VCaP (cell line): ENCODE measurements around the gene ROBO1.

Experiments
- H3K27ac ChIP-seq: fragments of 450-650 bp; 2 replicates; pipeline ENCODE4 v1.5.1; 2017
- TF ChIP-seq, protein P1 (sequence below): fragments of 450-650 bp; conservative IDR thresholded peaks from 2 replicates; pipeline ENCODE4 v1.5.1; 2017; ENCODE audit warnings: mild to moderate bottlenecking, moderate library complexity

The ROBO1 gene

GRCh38 chr3:79558943-79559342 lies 208.9 kb downstream of the ROBO1 start:
- TF ChIP-seq, protein P1, sequence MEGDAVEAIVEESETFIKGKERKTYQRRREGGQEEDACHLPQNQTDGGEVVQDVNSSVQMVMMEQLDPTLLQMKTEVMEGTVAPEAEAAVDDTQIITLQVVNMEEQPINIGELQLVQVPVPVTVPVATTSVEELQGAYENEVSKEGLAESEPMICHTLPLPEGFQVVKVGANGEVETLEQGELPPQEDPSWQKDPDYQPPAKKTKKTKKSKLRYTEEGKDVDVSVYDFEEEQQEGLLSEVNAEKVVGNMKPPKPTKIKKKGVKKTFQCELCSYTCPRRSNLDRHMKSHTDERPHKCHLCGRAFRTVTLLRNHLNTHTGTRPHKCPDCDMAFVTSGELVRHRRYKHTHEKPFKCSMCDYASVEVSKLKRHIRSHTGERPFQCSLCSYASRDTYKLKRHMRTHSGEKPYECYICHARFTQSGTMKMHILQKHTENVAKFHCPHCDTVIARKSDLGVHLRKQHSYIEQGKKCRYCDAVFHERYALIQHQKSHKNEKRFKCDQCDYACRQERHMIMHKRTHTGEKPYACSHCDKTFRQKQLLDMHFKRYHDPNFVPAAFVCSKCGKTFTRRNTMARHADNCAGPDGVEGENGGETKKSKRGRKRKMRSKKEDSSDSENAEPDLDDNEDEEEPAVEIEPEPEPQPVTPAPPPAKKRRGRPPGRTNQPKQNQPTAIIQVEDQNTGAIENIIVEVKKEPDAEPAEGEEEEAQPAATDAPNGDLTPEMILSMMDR, result no peak
- H3K27ac ChIP-seq, result no peak overlapping the region

DNA sequence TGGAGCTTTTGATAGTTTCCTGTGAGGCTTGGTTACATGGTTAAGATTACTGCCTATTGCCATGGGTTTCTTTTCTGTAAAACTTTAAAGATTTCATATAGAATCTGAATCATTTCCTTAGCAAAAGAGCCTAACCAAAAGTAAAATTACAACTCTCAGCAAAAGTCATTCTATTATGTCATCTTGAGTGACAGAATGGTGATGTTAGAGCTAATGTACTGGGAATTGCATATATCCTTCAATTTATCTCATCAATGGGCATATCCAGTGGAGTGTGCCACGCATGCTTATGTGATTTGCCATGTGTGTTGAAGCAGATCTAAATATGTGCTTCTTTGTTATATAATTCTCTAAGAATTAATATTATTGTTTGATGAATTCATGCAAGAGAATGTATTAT lies 212.1 kb downstream of the ROBO1 start:
- TF ChIP-seq, protein P1, result no peak
- H3K27ac ChIP-seq, result no peak overlapping the region

- TF ChIP-seq, protein P1, result peak; percentile 50; the same call in 1 of the 2 replicates
Measured at GRCh38 chr3:79551997-79552396, 215.8 kb downstream of the ROBO1 start.

GRCh38 chr3:79551321-79551892 lies 216.4 kb downstream of the ROBO1 start:
- no peak overlapping the region for H3K27ac ChIP-seq
- TF ChIP-seq, protein P1, result no peak

More at GRCh38 chr3:79551997-79552396, 215.8 kb downstream of the ROBO1 start:
- no peak overlapping the region for H3K27ac ChIP-seq

DNA sequence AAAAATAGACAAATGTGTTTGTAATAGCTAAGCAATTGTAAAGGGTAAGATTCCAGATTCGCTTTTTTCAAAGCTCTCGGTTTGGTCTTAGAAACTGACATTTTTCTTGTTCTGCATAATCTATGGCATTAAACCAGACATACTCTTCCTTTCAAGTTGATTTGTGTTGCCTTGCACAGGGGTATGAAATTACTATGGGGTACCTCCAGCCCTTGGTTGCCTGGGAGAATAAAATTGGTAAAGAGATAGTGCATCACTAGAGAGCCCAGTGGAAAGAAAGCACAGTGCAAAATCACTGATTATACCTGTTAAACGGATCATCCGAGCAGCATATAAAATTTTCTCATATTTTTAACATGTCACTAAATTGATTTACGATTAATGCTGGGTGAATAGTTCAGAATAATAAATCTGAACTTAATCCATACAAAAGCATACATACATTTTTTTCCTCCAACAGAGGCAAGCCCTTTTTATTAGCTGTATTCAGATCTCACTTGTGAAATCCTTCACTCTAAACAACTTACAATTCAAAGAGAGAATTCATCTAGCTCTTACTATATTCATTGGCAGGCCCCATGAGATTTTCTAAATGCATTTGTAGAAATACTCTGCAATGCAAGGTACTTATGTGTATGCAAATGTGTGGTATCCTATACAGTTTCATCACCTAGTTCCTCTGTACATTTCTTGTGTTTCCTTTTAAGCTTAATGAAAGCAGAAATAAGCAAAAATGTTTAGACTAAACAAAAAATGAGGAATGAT lies 224.4 kb downstream of the ROBO1 start:
- TF ChIP-seq, protein P1, result no peak
- no peak overlapping the region for H3K27ac ChIP-seq

DNA sequence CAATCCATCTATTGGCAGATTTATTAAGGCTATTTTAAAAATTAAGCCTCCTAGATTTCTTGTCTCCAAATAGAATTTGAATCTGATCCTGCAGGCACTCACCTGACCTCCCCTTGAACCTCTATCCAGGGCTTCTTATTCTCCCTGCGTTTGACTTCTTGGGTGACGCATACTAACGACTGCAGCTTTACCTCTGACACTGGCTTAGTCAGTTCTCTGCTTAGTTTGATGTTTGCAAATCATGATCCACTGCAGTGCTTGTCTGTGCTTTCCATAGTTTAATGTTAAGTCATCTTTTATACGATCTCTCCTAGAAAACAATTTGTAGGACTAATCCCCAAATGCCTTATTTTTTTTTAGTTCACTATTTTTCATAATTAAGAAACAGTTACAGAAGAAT lies 233.1 kb downstream of the ROBO1 start:
- H3K27ac ChIP-seq, result no peak overlapping the region
- TF ChIP-seq, protein P1, result no peak

DNA sequence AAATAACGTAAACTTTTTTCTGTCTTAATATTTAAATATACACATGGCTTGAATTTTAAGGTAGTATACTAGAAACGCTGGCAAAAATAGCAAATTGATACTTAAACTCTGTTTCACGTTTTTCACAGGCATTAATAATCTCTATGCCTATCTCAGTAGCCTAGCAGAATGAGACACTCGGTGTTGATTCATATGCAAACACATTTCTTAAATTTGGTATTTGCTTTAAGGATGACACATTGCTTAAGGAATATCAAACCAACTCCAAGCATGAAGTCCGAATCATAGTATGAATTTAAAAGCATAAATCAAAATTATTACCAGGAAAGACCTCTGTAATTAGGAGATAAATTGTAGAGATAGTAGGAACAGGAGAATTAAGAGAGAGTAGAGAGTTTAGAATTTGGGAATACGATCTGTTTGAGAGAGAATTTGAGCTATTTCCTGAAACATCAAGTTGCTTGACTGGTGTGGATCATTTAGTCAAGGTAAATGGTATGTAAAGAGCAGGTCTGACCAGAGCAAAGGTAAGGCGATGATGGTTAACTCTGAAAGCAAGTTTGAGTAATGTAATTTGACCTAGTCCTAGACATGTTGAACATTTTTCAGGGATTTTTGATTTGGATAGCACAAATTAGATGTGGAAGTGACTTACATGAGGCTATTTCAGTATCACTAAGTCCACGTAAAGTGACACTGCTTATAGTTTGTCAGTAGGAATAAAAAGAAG lies 236.1 kb downstream of the ROBO1 start:
- TF ChIP-seq, protein P1, result no peak
- no peak overlapping the region for H3K27ac ChIP-seq
